ENCODE data around the gene CACNA1F. TPM values are rescaled to one million over a fixed set of nuclear protein-coding genes. Genes with fewer than 3 reads are reported as not detected.
A peak's percentile ranks its signal among the peaks of the same experiment; 100 is the strongest.

CACNA1F gene
- total RNA-seq, 8 experiments from 2014 or later: 0.28 to 0.41 TPM; not detected in 6

GRCh38 chrX:49268702-49269009 lies 35.5 kb upstream of the CACNA1F start:
- in situ Hi-C loops (cut with MboI; ENCODE audit: low pct_unique_long_range_greater_than_20kb in 2 of 9, low sequenced_read_pairs in 9 of 9, unreplicated experiment in 9 of 9): no loop called here
- WGBS, 10 experiments: 14% methylated on average over 1 of the region's 4 CpGs; no CpG with 5 or more reads in 9 of the 10 experiments
- Histone ChIP-seq H3K27ac (peak overlapping the region; percentile 89), H3K4me3 (peak overlapping the region; percentile 40 to 75 (median 45)), H3K4me1 (replicated peaks in 1 of 2) (peaks cover 21 to 25% of the 10 kb centered on the region in 2 donors)
- no peak for ATAC-seq (replicated peaks in 6 of 8)

- no peak for ATAC-seq (replicated peaks in 6 of 8)
- in situ Hi-C loops (cut with MboI; ENCODE audit: low pct_unique_long_range_greater_than_20kb in 2 of 9, low sequenced_read_pairs in 9 of 9, unreplicated experiment in 9 of 9): no loop called here
- Histone ChIP-seq H3K27ac (no peak overlapping the region), H3K4me3 (no peak overlapping the region), H3K4me1 (replicated peaks in 1 of 2) (peaks cover 14 to 15% of the 10 kb centered on the region in 2 donors)
- 8 to 100% (median 44%) methylated on average over 1 to 4 of the region's 10 CpGs; no CpG with 5 or more reads in 4 of the 10 experiments for WGBS, 10 experiments
Observed at GRCh38 chrX:49266523-49267445, 33.6 kb upstream of the CACNA1F start.

GRCh38 chrX:49264460-49264859 lies 31.3 kb upstream of the CACNA1F start, which contains the start of gene FOXP3:
Gene FOXP3, minus strand, starts transcription at chrX:49264710. Its CDS starts 6,205 bp downstream, at chrX:49258505.
- 61 to 100% (median 83%) methylated on average over 1 to 6 of the region's 11 CpGs; no CpG with 5 or more reads in 7 of the 10 experiments for WGBS, 10 experiments

GRCh38 chrX:49263631-49264030 lies 30.5 kb upstream of the CACNA1F start:
- Histone ChIP-seq H3K27ac (no peak overlapping the region), H3K4me3 (no peak overlapping the region), H3K4me1 (replicated peaks in 1 of 2) (peaks cover 0 to 4% of the 10 kb centered on the region in 2 donors)
- in situ Hi-C loops (cut with MboI; ENCODE audit: low pct_unique_long_range_greater_than_20kb in 2 of 9, low sequenced_read_pairs in 9 of 9, unreplicated experiment in 9 of 9): no loop called here
- WGBS, 10 experiments: 0 to 80% (median 51%) methylated on average over 1 to 10 of the region's 10 CpGs; no CpG with 5 or more reads in 7 of the 10 experiments
- no peak for ATAC-seq (replicated peaks in 6 of 8)

More at GRCh38 chrX:49264460-49264859, 31.3 kb upstream of the CACNA1F start, which contains the start of gene FOXP3:
- H3K27ac ChIP-seq: no peak within 1 kb of the TSS
- in situ Hi-C loops (cut with MboI; ENCODE audit: low pct_unique_long_range_greater_than_20kb in 2 of 9, low sequenced_read_pairs in 9 of 9, unreplicated experiment in 9 of 9): no loop called here
- H3K4me1 ChIP-seq (replicated peaks in 1 of 2): peaks cover 0 to 4% of the 10 kb centered on the region in 2 donors
- ATAC-seq (replicated peaks in 6 of 8): no peak
- H3K4me3 ChIP-seq: no peak within 1 kb of the TSS

- 0 to 44% (median 0%) methylated on average over 1 of the region's 1 CpG; no CpG with 5 or more reads in 7 of the 10 experiments for WGBS, 10 experiments
- Histone ChIP-seq H3K27ac (no peak overlapping the region), H3K4me3 (no peak overlapping the region), H3K4me1 (replicated peaks in 1 of 2) (no peaks in the 10 kb centered on the region)
- in situ Hi-C loops (cut with MboI; ENCODE audit: low pct_unique_long_range_greater_than_20kb in 2 of 9, low sequenced_read_pairs in 9 of 9, unreplicated experiment in 9 of 9): no loop called here
- ATAC-seq (replicated peaks in 6 of 8): no peak
Observed at GRCh38 chrX:49262603-49263002, 29.5 kb upstream of the CACNA1F start.

GRCh38 chrX:49260221-49260985 lies 27.3 kb upstream of the CACNA1F start:
- in situ Hi-C loops (cut with MboI; ENCODE audit: low pct_unique_long_range_greater_than_20kb in 2 of 9, low sequenced_read_pairs in 9 of 9, unreplicated experiment in 9 of 9): no loop called here
- H3K27ac ChIP-seq: no peak overlapping the region
- H3K4me3 ChIP-seq: no peak overlapping the region
- 17 to 40% methylated on average over 1 of the region's 17 CpGs; no CpG with 5 or more reads in 8 of the 10 experiments for WGBS, 10 experiments
- no peaks in the 10 kb centered on the region for H3K4me1 ChIP-seq (replicated peaks in 1 of 2)
- no peak for ATAC-seq (replicated peaks in 6 of 8)

- WGBS, 10 experiments: 40 to 56% methylated on average over 2 to 4 of the region's 5 CpGs; no CpG with 5 or more reads in 8 of the 10 experiments
- in situ Hi-C loops (cut with MboI; ENCODE audit: low pct_unique_long_range_greater_than_20kb in 2 of 9, low sequenced_read_pairs in 9 of 9, unreplicated experiment in 9 of 9): no loop called here
- ATAC-seq (replicated peaks in 6 of 8): no peak
- H3K27ac ChIP-seq: no peak overlapping the region
- no peak overlapping the region for H3K4me3 ChIP-seq
- H3K4me1 ChIP-seq (replicated peaks in 1 of 2): no peaks in the 10 kb centered on the region
Observed at GRCh38 chrX:49258749-49259124, 25.6 kb upstream of the CACNA1F start.

GRCh38 chrX:49257846-49258748 lies 25.0 kb upstream of the CACNA1F start:
- ATAC-seq (replicated peaks in 6 of 8): no peak
- in situ Hi-C loops (cut with MboI; ENCODE audit: low pct_unique_long_range_greater_than_20kb in 2 of 9, low sequenced_read_pairs in 9 of 9, unreplicated experiment in 9 of 9): no loop called here
- Histone ChIP-seq H3K4me1 (replicated peaks in 1 of 2) (no peaks in the 10 kb centered on the region), H3K27ac (no peak overlapping the region), H3K4me3 (no peak overlapping the region)
- no CpG with 5 or more reads among the region's 20 CpGs for WGBS, 10 experiments

GRCh38 chrX:49257074-49257790 lies 24.1 kb upstream of the CACNA1F start:
- Histone ChIP-seq H3K27ac (no peak overlapping the region), H3K4me3 (no peak overlapping the region), H3K4me1 (replicated peaks in 1 of 2) (no peaks in the 10 kb centered on the region)
- in situ Hi-C loops (cut with MboI; ENCODE audit: low pct_unique_long_range_greater_than_20kb in 2 of 9, low sequenced_read_pairs in 9 of 9, unreplicated experiment in 9 of 9): no loop called here
- 11 to 70% methylated on average over 2 to 3 of the region's 14 CpGs; no CpG with 5 or more reads in 8 of the 10 experiments for WGBS, 10 experiments
- ATAC-seq (replicated peaks in 6 of 8): no peak

- in situ Hi-C loops (cut with MboI; ENCODE audit: low pct_unique_long_range_greater_than_20kb in 2 of 9, low sequenced_read_pairs in 9 of 9, unreplicated experiment in 9 of 9): no loop called here
- H3K27ac ChIP-seq: no peak overlapping the region
- 79% methylated on average over 2 of the region's 9 CpGs; no CpG with 5 or more reads in 9 of the 10 experiments for WGBS, 10 experiments
- H3K4me1 ChIP-seq (replicated peaks in 1 of 2): no peaks in the 10 kb centered on the region
- ATAC-seq (replicated peaks in 6 of 8): no peak
- H3K4me3 ChIP-seq: no peak overlapping the region
Observed at GRCh38 chrX:49256268-49256995, 23.3 kb upstream of the CACNA1F start.

GRCh38 chrX:49254639-49255038 lies 21.5 kb upstream of the CACNA1F start:
- whole genome bisulfite sequencing, 10 experiments: 20 to 80% (median 67%) methylated on average over 1 to 5 of the region's 7 CpGs; no CpG with 5 or more reads in 7 of the 10 experiments

More at GRCh38 chrX:49254639-49255038, 21.5 kb upstream of the CACNA1F start:
- in situ Hi-C loops (cut with MboI; ENCODE audit: low pct_unique_long_range_greater_than_20kb in 2 of 9, low sequenced_read_pairs in 9 of 9, unreplicated experiment in 9 of 9): no loop called here
- Histone ChIP-seq H3K27ac (no peak overlapping the region), H3K4me1 (replicated peaks in 1 of 2) (no peaks in the 10 kb centered on the region), H3K4me3 (no peak overlapping the region)
- ATAC-seq (replicated peaks in 6 of 8): peak in 2 of 8 experiments; percentile 18 to 55

All from motor neuron (in vitro differentiated cells).